HCT116 (cell line): ENCODE data around the gene ST6GAL2.

Source experiments
- ATF3 ChIP-seq: IDR thresholded peaks from 2 replicates; pipeline ENCODE4 v1.6.1; 2012
- CTCF ChIP-seq, 3 experiments: fragments of 200-600 bp in 1 of 3; sonication (generic) in 1 of 3; IDR thresholded peaks in 2 of 3; conservative IDR thresholded peaks in 1 of 3; 2 replicates each; pipeline ENCODE4 v1.5.1; 2012 to 2017; ENCODE audit warnings: low read depth in 2 of 3, low read length in 2 of 3, antibody characterized with exemption in 1 of 3, borderline replicate concordance in 1 of 3, control low read depth in 1 of 3, mild to moderate bottlenecking in 1 of 3, mixed read lengths in 1 of 3, mixed run types in 1 of 3, moderate library complexity in 1 of 3; ENCODE audit not compliant: insufficient read depth in 1 of 3
- EZH2 ChIP-seq: fragments of 200-600 bp; sonication (generic); IDR thresholded peaks from 2 replicates; pipeline ENCODE4 v1.6.1; 2017; ENCODE audit warnings: antibody characterized with exemption, mixed run types
- SIN3A ChIP-seq: IDR thresholded peaks from 2 replicates; pipeline ENCODE4 v1.6.1; 2012; ENCODE audit warnings: low read depth
- ZNF274 ChIP-seq: fragments of 200-500 bp; sonication (Bioruptor generic); IDR thresholded peaks from 2 replicates; pipeline ENCODE4 v1.6.1; 2014; ENCODE audit warnings: mild to moderate bottlenecking, low read depth, low read length, inconsistent platforms

- TF ChIP-seq CTCF (IDR thresholded peaks at IDR 0.05 in 2 of 3, conservative IDR thresholded peaks at IDR 0.05 in 1 of 3; ENCODE audit: borderline replicate concordance in 1 of 3, insufficient read depth in 1 of 3, low read depth in 2 of 3, low read length in 2 of 3), result no peak
- TF ChIP-seq ZNF274, result no peak
- no peak for TF ChIP-seq EZH2
- TF ChIP-seq SIN3A, result no peak
- no peak for TF ChIP-seq ATF3
Measured at GRCh38 chr2:106857882-106858478, 28.0 kb downstream of the ST6GAL2 start.
